Mucosa of rectum (tissue), 2 donors: Measurements from ENCODE around the gene TOP3A.

Source experiments
- H3K27ac ChIP-seq, 2 donors: one replicate each; pipeline ENCODE4 v1.7.0; 2013; ENCODE audit warnings: inconsistent platforms in 2 of 2, low read depth in 2 of 2, low read length in 2 of 2
- H3K27me3 ChIP-seq, 2 donors: one replicate each; pipeline ENCODE4 v1.7.0; 2013; ENCODE audit warnings: low read length in 2 of 2; ENCODE audit not compliant: control insufficient read depth in 2 of 2, insufficient read depth in 2 of 2
- H3K36me3 ChIP-seq, 2 donors: one replicate each; pipeline ENCODE4 v1.7.0; 2013; ENCODE audit warnings: low read length in 2 of 2; ENCODE audit not compliant: control insufficient read depth in 2 of 2, insufficient read depth in 2 of 2
- H3K4me1 ChIP-seq, 2 donors: one replicate each; pipeline ENCODE4 v1.7.0; 2013; ENCODE audit warnings: low read length in 2 of 2, mild to moderate bottlenecking in 1 of 2; ENCODE audit not compliant: control insufficient read depth in 2 of 2, insufficient read depth in 2 of 2
- H3K4me3 ChIP-seq, 2 donors: one replicate each; pipeline ENCODE4 v1.7.0; 2013; ENCODE audit warnings: low read length in 2 of 2
- H3K9ac ChIP-seq, 2 donors: one replicate each; pipeline ENCODE4 v1.7.0; 2013; ENCODE audit warnings: low read length in 2 of 2, low read depth in 1 of 2, mild to moderate bottlenecking in 1 of 2
- H3K9me3 ChIP-seq, 2 donors: one replicate each; pipeline ENCODE4 v1.7.0; 2013; ENCODE audit warnings: low read length in 2 of 2; ENCODE audit not compliant: control insufficient read depth in 2 of 2
- donor health status: healthy.
- donor health status: Normal muscosa, but diverticular disease.

The TOP3A gene

DNA sequence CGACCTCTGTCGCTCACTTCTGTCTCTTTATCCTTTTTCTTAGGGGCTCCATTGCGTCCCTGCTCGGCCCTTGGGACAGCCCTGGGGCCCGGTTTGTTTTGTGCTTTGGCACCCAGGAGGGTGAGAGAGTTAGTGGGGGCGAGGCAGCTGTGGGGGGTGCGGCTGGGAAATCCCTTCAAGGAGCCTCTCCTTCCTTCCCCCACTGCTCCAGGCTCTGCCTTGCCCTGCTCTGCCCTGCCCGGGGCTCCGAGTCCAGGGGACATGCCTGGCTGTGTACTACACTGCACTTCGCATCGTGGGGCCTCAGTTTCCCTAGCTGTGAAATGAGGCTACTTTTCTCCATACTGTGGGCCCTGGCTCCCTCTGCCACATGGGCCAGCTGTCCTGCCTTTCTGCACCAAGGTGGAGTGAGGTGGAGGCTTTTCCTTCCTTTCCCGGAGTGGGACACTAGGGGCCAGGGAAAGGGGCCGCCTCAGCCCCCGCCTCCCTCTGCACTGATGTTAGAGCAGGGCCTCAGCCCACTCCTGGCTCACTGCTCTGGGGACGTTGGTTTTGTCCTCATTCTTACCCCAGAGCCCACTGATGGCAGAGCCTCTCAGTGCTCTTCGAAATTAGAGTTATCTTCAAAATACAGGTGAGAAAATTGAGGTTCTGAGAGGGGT is 88.4 kb downstream of the TOP3A start:
- no peaks in the 10 kb centered on the region for H3K36me3 ChIP-seq
- peak overlapping the region; percentile 60 to 63 for H3K9ac ChIP-seq
- no peaks in the 10 kb centered on the region for H3K27me3 ChIP-seq
- H3K4me1 ChIP-seq, result peaks cover 4 to 8% of the 10 kb centered on the region in 2 donors
- no peak overlapping the region for H3K27ac ChIP-seq
- peak overlapping the region; percentile 67 to 72 for H3K4me3 ChIP-seq
- H3K9me3 ChIP-seq, result no peaks in the 10 kb centered on the region

DNA sequence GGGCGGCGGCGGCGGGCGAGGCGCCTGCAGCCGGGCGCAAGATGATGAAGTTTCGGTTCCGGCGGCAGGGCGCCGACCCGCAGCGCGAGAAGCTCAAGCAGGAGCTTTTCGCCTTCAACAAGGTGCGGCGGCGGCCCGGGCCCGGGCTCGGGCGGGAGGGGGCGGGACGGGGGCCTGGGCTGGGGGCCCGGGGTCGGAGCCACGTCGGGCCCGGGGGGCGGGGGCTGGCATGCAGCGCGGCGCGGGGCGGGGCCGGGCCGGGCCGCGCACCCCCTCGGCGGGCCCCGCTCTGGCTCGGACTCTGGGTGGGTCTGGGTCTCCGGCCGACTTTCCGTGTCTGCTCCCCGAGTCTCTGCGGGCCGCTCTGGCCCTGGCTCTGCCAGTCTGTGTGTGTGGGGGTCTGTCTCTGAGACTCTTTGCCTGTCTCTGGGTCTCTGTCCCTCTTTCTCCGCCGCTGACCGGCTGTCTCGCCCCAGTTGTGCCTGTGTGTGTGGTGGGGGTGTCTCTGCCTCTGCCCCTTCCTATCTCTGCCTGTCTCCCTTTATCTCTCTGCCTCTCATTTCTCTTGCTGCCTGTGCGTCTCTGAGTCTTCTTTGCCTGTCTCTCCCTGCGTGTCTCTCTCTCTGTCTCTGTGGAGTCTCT is 89.0 kb downstream of the TOP3A start:
- Histone ChIP-seq H3K9me3 (no peaks in the 10 kb centered on the region), H3K4me3 (peak overlapping the region; percentile 67 to 72), H3K27me3 (no peaks in the 10 kb centered on the region), H3K4me1 (peaks cover 4 to 8% of the 10 kb centered on the region in 2 donors), H3K9ac (peak overlapping the region; percentile 60 to 63), H3K27ac (no peak overlapping the region), H3K36me3 (no peaks in the 10 kb centered on the region)

DNA sequence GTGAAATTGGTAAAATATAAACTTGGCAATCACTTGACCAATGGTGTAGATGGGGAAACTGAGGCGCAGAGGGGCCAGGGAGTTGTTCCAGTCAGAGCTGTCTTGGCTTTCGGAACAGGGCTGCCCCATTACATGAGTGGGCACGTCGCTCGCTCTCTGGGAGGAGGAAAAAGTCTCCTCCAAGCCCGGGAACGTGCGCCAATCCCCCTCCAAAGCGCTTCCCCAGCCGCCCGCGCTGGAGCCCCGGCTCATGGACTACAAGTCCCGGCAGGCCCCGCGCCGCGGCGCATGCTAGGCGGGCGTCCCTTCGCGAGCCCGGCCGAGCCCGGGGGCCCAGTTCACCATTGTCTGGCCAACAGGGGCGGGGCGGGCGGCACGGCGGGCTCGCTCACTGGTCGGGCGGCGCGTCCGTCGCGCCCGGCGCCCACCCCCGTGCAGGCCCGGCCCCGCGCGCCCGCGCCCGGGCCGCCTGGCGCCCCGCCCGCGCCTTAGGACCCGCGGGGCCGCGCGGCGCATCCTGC is 89.6 kb downstream of the TOP3A start, which contains the start of gene LLGL1:
TSS of gene LLGL1 (plus strand) at position 515 of the 521 bp plus-strand sequence. CDS start 48 bp downstream, outside the sequence.
- Histone ChIP-seq H3K9ac (peak within 1 kb of the TSS; percentile 63 to 67), H3K9me3 (no peaks in the 10 kb centered on the region), H3K4me3 (peak within 1 kb of the TSS; percentile 67 to 72), H3K27ac (peak within 1 kb of the TSS in 1 of 2 donors; percentile 28), H3K36me3 (no peaks in the 10 kb centered on the region), H3K27me3 (no peaks in the 10 kb centered on the region), H3K4me1 (peaks cover 4 to 8% of the 10 kb centered on the region in 2 donors)

- peak overlapping the region; percentile 55 to 72 for H3K4me3 ChIP-seq
- H3K9ac ChIP-seq, result peak overlapping the region in 1 of 2 donors; percentile 67
- H3K9me3 ChIP-seq, result no peaks in the 10 kb centered on the region
- H3K27me3 ChIP-seq, result no peaks in the 10 kb centered on the region
- H3K4me1 ChIP-seq, result peaks cover 4 to 8% of the 10 kb centered on the region in 2 donors
- H3K36me3 ChIP-seq, result no peaks in the 10 kb centered on the region
- peak overlapping the region in 1 of 2 donors; percentile 28 for H3K27ac ChIP-seq
Observed at GRCh38 chr17:18224387-18225120, 90.2 kb downstream of the TOP3A start.

DNA sequence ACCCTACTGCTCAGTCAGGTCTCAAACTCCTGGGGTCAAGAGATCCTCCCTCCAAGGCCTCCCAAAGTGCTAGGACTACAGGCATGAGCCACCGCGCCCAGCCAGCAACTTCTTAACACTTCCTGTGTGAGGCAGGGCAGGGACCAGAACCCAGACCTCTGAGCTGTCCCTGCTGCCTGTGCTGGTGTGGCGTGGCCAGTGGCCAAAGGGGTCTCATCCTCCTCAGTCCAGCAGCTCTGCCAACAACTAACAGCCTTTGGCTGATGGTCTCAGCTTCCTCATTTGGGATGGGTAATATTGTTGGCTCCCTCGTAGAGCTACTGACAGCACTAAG is 90.8 kb downstream of the TOP3A start:
- Histone ChIP-seq H3K36me3 (no peaks in the 10 kb centered on the region), H3K9me3 (no peaks in the 10 kb centered on the region), H3K4me1 (peaks cover 4 to 8% of the 10 kb centered on the region in 2 donors), H3K27ac (no peak overlapping the region), H3K27me3 (no peaks in the 10 kb centered on the region), H3K4me3 (no peak overlapping the region), H3K9ac (no peak overlapping the region)
